GM18508 (cell line): Measurements from ENCODE around the gene ATP2B2.

Experiments
- ATAC-seq: cut with Tn5 transposase; IDR thresholded peaks from one replicate; pipeline ENCODE4 v1.9.1; 2021; ENCODE audit warnings: moderate number of reproducible peaks; ENCODE audit not compliant: insufficient read depth, unreplicated experiment

The ATP2B2 gene

GRCh38 chr3:10274601-10275000, 230.8 kb downstream of the ATP2B2 start:
- no peak for ATAC-seq
